ENCODE measurements around the gene SYCN.

SYCN gene

DNA sequence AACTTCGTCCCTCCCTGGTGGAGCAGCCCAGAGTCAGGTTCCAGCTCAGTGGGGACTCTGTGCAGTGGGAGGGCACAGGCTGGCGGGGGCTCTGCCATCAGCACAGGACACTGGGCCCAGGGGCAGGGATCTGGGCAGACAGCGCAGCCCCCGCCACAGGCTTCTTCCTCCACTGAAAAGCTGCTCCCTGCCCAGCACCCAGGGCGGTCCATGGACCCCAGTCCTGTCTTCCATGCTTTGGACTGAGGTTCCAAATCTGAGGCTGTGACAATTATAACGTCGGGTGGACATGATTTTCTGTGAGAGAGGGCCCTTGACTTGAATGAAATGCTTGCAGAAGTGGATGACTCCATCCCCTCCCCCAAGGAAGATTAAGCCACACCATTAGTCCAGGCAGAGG lies 28.5 kb downstream of the SYCN start:
- Histone ChIP-seq H3K9me3 (ENCODE audit: control insufficient read depth in 1 of 2, low read length in 2 of 2) (no peaks in the 10 kb centered on the region), H3K4me3 (ENCODE audit: low read depth in 1 of 2, low read length in 2 of 2) (no peak overlapping the region), H3K36me3 (ENCODE audit: control insufficient read depth in 1 of 2, insufficient read depth in 2 of 2, low read length in 2 of 2) (peaks cover 4 to 84% of the 10 kb centered on the region in 2 donors), H3K27ac (ENCODE audit: low read length) (no peak overlapping the region), H3K4me1 (ENCODE audit: control insufficient read depth in 1 of 2, insufficient read depth in 2 of 2, low read length in 2 of 2) (no peaks in the 10 kb centered on the region), H3K27me3 (ENCODE audit: low read depth, low read length) (no peaks in the 10 kb centered on the region)

DNA sequence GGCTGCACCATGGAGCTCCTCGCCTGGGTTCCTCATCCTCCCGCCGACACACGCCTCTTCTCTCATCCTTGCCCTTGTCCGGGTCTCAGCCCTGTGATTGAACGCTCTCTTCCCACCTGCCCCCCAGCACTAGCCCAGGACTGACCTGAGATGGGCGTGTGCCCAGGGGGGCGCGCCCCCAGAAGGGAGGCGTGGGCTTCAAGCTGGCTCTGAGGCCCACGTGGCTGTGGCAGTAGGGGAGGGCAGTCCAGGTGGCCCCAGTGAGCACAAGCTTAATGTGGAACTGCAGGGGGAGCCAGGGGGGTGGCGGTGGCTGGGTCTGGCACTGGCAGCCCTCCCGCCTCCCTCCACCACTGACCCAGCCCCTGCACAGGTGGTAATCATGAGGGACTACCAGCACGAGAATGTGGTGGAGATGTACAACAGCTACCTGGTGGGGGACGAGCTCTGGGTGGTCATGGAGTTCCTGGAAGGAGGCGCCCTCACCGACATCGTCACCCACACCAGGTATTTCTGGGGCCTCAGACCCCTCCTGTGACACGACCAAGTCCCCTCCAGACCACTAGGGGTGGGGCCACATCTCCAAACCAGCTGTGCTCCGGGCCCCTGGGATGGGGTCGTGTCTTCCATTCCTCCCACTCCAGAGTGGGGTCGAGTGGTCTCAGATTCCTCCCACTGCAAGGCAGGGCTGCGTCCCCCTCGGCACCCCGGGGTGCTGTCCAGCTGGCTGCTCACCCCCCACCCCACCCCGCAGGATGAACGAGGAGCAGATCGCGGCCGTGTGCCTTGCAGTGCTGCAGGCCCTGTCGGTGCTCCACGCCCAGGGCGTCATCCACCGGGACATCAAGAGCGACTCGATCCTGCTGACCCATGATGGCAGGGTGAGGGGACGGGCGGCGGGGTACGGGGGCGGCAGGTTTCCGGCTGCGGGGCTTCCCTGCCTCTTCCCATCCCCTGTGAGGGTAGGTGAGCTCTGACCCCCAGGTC lies 29.2 kb downstream of the SYCN start:
- Histone ChIP-seq H3K36me3 (ENCODE audit: control insufficient read depth in 1 of 2, insufficient read depth in 2 of 2, low read length in 2 of 2) (peaks cover 4 to 89% of the 10 kb centered on the region in 2 donors), H3K9me3 (ENCODE audit: control insufficient read depth in 1 of 2, low read length in 2 of 2) (no peaks in the 10 kb centered on the region), H3K4me1 (ENCODE audit: control insufficient read depth in 1 of 2, insufficient read depth in 2 of 2, low read length in 2 of 2) (peaks cover 0 to 3% of the 10 kb centered on the region in 2 donors), H3K27ac (ENCODE audit: low read length) (no peak overlapping the region), H3K4me3 (ENCODE audit: low read depth in 1 of 2, low read length in 2 of 2) (no peak overlapping the region), H3K27me3 (ENCODE audit: low read depth, low read length) (no peaks in the 10 kb centered on the region)

DNA sequence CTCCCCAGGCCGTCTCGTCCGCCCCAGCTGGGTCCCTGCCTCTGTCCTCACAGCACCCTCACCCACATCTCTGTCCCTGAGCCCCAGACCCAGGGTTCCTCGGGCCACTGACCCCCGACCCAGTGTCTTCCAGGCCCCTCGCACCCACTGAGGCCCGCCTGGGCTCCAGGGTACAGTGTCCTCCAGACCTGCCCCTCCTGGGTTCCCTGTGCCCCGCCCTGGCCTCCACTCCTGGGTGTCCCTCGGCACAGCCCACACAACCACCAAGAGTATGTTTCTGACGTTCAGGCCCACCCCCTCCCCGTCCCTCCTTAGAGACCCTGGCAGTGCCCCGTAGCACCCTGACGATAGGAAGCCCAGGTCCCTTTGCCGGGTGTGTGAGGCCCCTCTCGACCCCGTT lies 29.9 kb downstream of the SYCN start:
- H3K4me3 ChIP-seq (ENCODE audit: low read depth in 1 of 2, low read length in 2 of 2), result no peak overlapping the region
- H3K36me3 ChIP-seq (ENCODE audit: control insufficient read depth in 1 of 2, insufficient read depth in 2 of 2, low read length in 2 of 2), result peaks cover 4 to 86% of the 10 kb centered on the region in 2 donors
- H3K27ac ChIP-seq (ENCODE audit: low read length), result no peak overlapping the region
- no peaks in the 10 kb centered on the region for H3K27me3 ChIP-seq (ENCODE audit: low read depth, low read length)
- H3K9me3 ChIP-seq (ENCODE audit: control insufficient read depth in 1 of 2, low read length in 2 of 2), result no peaks in the 10 kb centered on the region
- peaks cover 0 to 3% of the 10 kb centered on the region in 2 donors for H3K4me1 ChIP-seq (ENCODE audit: control insufficient read depth in 1 of 2, insufficient read depth in 2 of 2, low read length in 2 of 2)

DNA sequence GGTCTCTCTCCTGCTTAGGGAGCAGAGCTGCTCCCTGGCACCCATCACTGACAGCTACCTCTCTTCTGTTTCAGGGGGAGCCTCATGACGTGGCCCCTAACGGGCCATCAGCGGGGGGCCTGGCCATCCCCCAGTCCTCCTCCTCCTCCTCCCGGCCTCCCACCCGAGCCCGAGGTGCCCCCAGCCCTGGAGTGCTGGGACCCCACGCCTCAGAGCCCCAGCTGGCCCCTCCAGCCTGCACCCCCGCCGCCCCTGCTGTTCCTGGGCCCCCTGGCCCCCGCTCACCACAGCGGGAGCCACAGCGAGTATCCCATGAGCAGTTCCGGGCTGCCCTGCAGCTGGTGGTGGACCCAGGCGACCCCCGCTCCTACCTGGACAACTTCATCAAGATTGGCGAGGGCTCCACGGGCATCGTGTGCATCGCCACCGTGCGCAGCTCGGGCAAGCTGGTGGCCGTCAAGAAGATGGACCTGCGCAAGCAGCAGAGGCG lies 30.5 kb downstream of the SYCN start:
- H3K27ac ChIP-seq (ENCODE audit: low read length), result no peak overlapping the region
- H3K4me3 ChIP-seq (ENCODE audit: low read depth in 1 of 2, low read length in 2 of 2), result no peak overlapping the region
- no peaks in the 10 kb centered on the region for H3K27me3 ChIP-seq (ENCODE audit: low read depth, low read length)
- H3K4me1 ChIP-seq (ENCODE audit: control insufficient read depth in 1 of 2, insufficient read depth in 2 of 2, low read length in 2 of 2), result peaks cover 0 to 3% of the 10 kb centered on the region in 2 donors
- H3K36me3 ChIP-seq (ENCODE audit: control insufficient read depth in 1 of 2, insufficient read depth in 2 of 2, low read length in 2 of 2), result peaks cover 4 to 82% of the 10 kb centered on the region in 2 donors
- H3K9me3 ChIP-seq (ENCODE audit: control insufficient read depth in 1 of 2, low read length in 2 of 2), result no peaks in the 10 kb centered on the region

DNA sequence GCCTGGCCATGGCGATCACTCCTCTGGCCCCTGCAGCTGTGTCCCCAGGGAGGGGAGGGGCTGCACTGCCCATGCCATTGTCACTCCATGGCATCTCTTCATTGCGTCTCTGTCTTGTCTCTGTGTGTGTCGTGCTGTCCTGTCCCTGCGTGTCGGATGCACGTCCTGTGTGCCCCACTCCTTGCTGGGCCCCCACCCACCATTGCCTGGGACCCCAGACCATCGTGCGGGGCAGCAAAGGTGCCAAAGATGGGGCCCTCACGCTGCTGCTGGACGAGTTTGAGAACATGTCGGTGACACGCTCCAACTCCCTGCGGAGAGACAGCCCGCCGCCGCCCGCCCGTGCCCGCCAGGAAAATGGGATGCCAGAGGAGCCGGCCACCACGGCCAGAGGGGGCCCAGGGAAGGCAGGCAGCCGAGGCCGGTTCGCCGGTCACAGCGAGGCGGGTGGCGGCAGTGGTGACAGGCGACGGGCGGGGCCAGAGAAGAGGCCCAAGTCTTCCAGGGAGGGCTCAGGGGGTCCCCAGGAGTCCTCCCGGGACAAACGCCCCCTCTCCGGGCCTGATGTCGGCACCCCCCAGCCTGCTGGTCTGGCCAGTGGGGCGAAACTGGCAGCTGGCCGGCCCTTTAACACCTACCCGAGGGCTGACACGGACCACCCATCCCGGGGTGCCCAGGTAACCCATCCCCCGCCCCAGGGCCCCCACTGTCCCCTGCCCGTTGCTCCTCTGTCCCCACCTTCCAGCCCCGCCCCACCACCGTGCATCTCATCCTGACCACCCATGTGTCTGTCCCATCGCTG lies 31.2 kb downstream of the SYCN start:
- no peaks in the 10 kb centered on the region for H3K9me3 ChIP-seq (ENCODE audit: control insufficient read depth in 1 of 2, low read length in 2 of 2)
- no peak overlapping the region for H3K4me3 ChIP-seq (ENCODE audit: low read depth in 1 of 2, low read length in 2 of 2)
- no peaks in the 10 kb centered on the region for H3K27me3 ChIP-seq (ENCODE audit: low read depth, low read length)
- peaks cover 0 to 3% of the 10 kb centered on the region in 2 donors for H3K4me1 ChIP-seq (ENCODE audit: control insufficient read depth in 1 of 2, insufficient read depth in 2 of 2, low read length in 2 of 2)
- no peak overlapping the region for H3K27ac ChIP-seq (ENCODE audit: low read length)
- H3K36me3 ChIP-seq (ENCODE audit: control insufficient read depth in 1 of 2, insufficient read depth in 2 of 2, low read length in 2 of 2), result peaks cover 4 to 76% of the 10 kb centered on the region in 2 donors

DNA sequence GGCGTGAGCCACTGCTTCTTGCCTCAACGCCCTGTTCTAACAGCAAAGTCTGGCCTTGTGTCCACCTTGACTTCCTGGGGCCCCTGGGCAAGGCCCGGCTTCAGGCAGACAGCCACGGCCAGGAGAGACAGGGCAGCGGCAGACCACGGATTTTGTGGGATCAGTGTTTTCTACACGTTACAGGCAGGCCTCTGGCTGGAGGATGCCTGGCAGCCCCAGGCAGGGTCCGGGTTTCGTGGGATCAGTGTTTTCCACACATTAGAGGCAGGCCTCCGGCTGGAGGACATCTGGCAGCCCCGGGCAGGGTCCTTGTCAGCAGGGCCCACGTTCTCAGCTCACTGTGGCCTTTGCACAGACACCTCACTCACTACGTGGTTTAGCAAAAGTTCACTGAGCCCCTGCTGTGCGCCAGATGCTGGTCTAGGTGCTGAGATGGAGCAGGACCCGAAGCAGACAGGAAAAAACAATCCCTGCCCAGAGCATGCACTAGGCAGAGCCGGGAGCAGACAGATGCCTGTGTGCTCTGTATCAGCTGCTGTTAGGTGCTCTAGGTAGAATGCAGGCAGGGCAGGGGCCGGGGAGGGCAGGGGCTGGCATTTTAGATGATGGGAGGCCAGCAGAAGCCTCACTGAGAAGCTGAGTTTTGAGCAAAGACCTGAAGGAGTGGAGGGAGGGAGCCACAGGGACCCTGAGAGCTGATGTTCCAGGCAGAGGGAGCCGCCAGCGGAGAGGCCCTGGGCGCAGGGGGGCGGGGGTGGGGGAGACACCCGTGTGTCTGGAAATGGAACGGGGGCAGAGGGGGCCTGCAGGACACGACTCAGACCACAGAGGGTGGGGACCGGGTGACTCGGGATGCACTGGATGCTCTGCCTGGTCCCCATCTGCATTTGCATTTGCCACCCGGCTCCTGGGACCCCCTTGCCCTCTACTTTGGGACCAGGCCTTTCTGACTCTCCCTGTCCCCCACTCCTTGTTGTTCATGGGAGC lies 32.3 kb downstream of the SYCN start:
- no peak overlapping the region for H3K4me3 ChIP-seq (ENCODE audit: low read depth in 1 of 2, low read length in 2 of 2)
- no peak overlapping the region for H3K27ac ChIP-seq (ENCODE audit: low read length)
- H3K27me3 ChIP-seq (ENCODE audit: low read depth, low read length), result no peaks in the 10 kb centered on the region
- H3K36me3 ChIP-seq (ENCODE audit: control insufficient read depth in 1 of 2, insufficient read depth in 2 of 2, low read length in 2 of 2), result peaks cover 4 to 64% of the 10 kb centered on the region in 2 donors
- no peaks in the 10 kb centered on the region for H3K9me3 ChIP-seq (ENCODE audit: control insufficient read depth in 1 of 2, low read length in 2 of 2)
- peaks cover 0 to 9% of the 10 kb centered on the region in 2 donors for H3K4me1 ChIP-seq (ENCODE audit: control insufficient read depth in 1 of 2, insufficient read depth in 2 of 2, low read length in 2 of 2)

DNA sequence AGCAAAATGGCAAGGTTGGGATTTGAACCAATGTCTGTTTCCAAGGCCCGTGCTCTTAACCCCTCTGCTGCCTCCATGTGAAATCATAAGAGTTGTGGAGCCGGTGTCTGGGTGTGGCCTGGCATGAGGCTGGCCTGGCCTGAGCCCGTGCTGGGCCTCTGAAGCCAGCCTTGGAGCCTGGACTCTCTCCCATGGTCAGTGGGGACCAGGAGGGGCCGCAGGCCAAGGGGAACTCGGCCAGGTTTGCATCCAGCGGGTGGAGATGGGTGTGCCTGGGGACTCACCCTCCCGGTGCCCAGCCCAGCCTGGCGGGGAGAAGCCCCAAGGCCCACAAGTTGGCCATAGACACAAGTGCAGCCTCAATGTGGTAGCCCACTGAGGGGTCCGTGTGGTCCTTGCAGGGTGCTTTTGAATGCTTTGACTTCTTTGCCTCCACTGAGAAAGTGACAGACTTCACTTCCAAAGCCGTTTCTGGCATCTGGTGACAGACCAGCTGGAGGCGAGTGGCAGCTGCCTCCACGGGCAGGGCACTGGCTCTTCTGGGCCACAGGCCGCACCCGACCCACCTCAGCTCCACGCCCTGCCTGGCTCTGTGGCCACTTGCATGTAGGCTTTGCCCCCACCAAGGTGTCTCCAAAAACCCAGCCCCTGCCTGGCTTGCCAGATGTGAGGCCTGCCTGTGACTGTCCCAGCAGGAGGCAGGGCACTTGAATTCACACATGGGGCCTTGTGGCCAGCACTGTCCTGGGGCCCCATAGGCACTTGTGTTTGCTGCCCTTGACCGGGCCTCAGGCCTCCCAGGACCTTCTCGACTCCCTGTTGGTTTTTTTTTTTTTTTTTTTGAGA lies 33.5 kb downstream of the SYCN start:
- H3K4me3 ChIP-seq (ENCODE audit: low read depth in 1 of 2, low read length in 2 of 2), result no peak overlapping the region
- H3K27ac ChIP-seq (ENCODE audit: low read length), result no peak overlapping the region
- no peaks in the 10 kb centered on the region for H3K27me3 ChIP-seq (ENCODE audit: low read depth, low read length)
- no peaks in the 10 kb centered on the region for H3K9me3 ChIP-seq (ENCODE audit: control insufficient read depth in 1 of 2, low read length in 2 of 2)
- peaks cover 0 to 54% of the 10 kb centered on the region in 2 donors for H3K36me3 ChIP-seq (ENCODE audit: control insufficient read depth in 1 of 2, insufficient read depth in 2 of 2, low read length in 2 of 2)
- H3K4me1 ChIP-seq (ENCODE audit: control insufficient read depth in 1 of 2, insufficient read depth in 2 of 2, low read length in 2 of 2), result peaks cover 0 to 16% of the 10 kb centered on the region in 2 donors

DNA sequence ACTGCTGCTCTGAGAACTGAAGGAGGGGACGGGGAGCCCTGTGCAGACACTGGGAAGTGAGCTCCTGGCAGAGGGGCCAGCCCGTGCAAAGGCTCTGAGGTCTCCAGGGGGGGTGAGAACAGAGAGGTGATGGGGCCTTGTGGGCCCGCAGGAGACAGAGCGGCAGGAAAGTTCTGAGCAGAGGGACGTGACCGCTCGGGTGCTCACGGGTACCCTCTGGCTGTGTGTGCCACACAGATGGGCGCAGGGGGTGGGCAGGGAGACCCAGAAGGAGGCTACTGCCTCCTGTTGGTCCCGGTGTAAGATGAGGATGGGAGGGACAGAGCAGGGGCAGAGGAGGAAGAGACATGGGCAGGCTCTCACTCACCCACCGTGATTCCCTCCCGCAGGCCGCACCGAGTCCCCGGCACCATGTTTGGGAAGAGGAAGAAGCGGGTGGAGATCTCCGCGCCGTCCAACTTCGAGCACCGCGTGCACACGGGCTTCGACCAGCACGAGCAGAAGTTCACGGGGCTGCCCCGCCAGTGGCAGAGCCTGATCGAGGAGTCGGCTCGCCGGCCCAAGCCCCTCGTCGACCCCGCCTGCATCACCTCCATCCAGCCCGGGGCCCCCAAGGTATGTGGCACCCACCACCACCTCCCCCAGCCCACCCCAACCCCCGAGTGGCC lies 34.8 kb downstream of the SYCN start:
- H3K4me3 ChIP-seq (ENCODE audit: low read depth in 1 of 2, low read length in 2 of 2), result no peak overlapping the region
- no peak overlapping the region for H3K27ac ChIP-seq (ENCODE audit: low read length)

DNA sequence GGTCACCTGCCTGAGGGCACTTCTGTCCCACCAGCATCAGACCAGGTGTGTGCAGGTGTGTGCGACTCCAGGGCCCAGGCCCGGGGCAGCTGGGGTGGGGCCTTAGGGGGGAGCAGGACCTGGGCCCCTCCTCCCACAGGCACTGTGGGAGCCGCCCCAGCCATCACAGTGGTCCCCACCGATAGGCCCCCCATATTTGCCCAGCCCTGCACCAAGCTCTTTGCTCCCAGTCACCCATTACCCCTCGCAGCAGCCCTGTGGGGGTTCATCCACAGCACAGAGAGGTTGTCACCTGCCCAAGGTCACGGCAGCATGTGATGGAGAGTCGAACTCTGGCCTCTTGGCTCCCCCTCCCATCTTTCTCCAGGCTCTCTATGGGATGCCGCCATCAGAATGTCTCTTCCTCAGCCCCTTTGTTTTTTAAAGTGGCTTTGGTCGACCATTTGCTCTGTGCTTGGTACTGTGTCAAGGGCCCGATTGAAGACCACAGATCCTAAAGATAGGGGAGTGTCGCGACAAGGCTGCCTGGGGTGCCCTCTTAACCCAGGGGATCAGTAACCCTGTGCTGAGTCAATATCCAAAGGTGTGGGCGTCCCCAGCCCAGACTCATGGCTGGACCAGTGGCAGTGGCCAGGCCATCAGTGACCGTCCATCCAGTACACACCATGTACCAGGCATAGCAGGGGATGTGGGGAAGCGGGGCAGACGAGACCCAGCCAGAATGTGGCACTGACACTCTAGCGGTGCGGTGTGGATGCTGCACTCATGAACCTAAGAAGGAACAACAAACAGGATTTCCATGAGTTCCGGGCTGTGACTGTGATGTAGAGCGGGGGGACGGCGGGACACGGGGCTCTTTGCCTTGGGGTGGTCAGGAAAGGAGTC lies 35.6 kb downstream of the SYCN start:
- H3K27me3 ChIP-seq (ENCODE audit: low read depth, low read length), result no peaks in the 10 kb centered on the region
- no peak overlapping the region for H3K27ac ChIP-seq (ENCODE audit: low read length)
- H3K36me3 ChIP-seq (ENCODE audit: control insufficient read depth in 1 of 2, insufficient read depth in 2 of 2, low read length in 2 of 2), result peaks cover 0 to 34% of the 10 kb centered on the region in 2 donors
- no peak overlapping the region for H3K4me3 ChIP-seq (ENCODE audit: low read depth in 1 of 2, low read length in 2 of 2)
- H3K4me1 ChIP-seq (ENCODE audit: control insufficient read depth in 1 of 2, insufficient read depth in 2 of 2, low read length in 2 of 2), result peaks cover 0 to 16% of the 10 kb centered on the region in 2 donors
- H3K9me3 ChIP-seq (ENCODE audit: control insufficient read depth in 1 of 2, low read length in 2 of 2), result no peaks in the 10 kb centered on the region

More for the DNA sequence above, 34.8 kb downstream of the SYCN start:
- peaks cover 0 to 40% of the 10 kb centered on the region in 2 donors for H3K36me3 ChIP-seq (ENCODE audit: control insufficient read depth in 1 of 2, insufficient read depth in 2 of 2, low read length in 2 of 2)
- no peaks in the 10 kb centered on the region for H3K9me3 ChIP-seq (ENCODE audit: control insufficient read depth in 1 of 2, low read length in 2 of 2)
- no peaks in the 10 kb centered on the region for H3K27me3 ChIP-seq (ENCODE audit: low read depth, low read length)
- H3K4me1 ChIP-seq (ENCODE audit: control insufficient read depth in 1 of 2, insufficient read depth in 2 of 2, low read length in 2 of 2), result peaks cover 0 to 16% of the 10 kb centered on the region in 2 donors
